A673 (cell line): Measurements from ENCODE around the gene CDH1.

Experiments
- EZH2 ChIP-seq: fragments of 200-600 bp; sonication (generic); IDR thresholded peaks from 2 replicates; pipeline ENCODE4 v1.6.1; 2017; ENCODE audit warnings: borderline replicate concordance, low read depth, mild to moderate bottlenecking, mixed read lengths, antibody characterized with exemption, low read length; ENCODE audit not compliant: poor library complexity, severe bottlenecking
- TF ChIP-seq, protein P1 (sequence below): fragments of 300-800, 200-600 bp; sonication (generic); conservative IDR thresholded peaks from 2 replicates; pipeline ENCODE4 v1.5.1; 2017; ENCODE audit warnings: low read depth, mild to moderate bottlenecking, antibody characterized with exemption, low read length, moderate library complexity, mixed read lengths

DNA sequence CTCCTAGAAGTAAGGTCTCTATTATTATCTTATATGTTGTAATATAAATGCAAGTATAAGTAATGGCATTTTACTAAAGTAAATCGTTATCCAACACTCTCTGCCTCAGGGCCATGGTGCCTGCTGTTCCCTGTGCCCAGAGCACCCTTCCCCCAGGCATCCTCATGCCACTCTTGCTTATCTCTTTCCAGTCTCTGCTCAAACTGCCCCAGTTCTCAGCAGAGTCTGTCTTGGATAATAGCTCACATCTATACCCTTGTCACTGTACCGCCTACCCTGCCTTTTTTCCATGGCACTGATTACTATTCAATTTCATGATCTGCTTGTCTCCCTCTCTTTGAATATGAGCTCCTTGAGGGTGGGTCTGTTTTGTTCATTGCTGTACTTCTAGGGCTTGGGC is 31.7 kb downstream of the CDH1 start:
- TF ChIP-seq, protein P1, sequence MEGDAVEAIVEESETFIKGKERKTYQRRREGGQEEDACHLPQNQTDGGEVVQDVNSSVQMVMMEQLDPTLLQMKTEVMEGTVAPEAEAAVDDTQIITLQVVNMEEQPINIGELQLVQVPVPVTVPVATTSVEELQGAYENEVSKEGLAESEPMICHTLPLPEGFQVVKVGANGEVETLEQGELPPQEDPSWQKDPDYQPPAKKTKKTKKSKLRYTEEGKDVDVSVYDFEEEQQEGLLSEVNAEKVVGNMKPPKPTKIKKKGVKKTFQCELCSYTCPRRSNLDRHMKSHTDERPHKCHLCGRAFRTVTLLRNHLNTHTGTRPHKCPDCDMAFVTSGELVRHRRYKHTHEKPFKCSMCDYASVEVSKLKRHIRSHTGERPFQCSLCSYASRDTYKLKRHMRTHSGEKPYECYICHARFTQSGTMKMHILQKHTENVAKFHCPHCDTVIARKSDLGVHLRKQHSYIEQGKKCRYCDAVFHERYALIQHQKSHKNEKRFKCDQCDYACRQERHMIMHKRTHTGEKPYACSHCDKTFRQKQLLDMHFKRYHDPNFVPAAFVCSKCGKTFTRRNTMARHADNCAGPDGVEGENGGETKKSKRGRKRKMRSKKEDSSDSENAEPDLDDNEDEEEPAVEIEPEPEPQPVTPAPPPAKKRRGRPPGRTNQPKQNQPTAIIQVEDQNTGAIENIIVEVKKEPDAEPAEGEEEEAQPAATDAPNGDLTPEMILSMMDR = no peak
- no peak for TF ChIP-seq EZH2
